Non-pigmented ciliary epithelial cell (primary cell): ENCODE results near the gene RASSF3.
"Not testable (repeated sequence)": the region's sequence is repeated elsewhere in the genome, so short reads cannot be mapped to it uniquely, and the experiment has no call there.

ENCODE experiments used
- DNase-seq: peaks from one replicate; pipeline ENCODE4 v3.0.0-alpha.2; 2010; ENCODE audit warnings: low read depth

RASSF3 gene

DNA sequence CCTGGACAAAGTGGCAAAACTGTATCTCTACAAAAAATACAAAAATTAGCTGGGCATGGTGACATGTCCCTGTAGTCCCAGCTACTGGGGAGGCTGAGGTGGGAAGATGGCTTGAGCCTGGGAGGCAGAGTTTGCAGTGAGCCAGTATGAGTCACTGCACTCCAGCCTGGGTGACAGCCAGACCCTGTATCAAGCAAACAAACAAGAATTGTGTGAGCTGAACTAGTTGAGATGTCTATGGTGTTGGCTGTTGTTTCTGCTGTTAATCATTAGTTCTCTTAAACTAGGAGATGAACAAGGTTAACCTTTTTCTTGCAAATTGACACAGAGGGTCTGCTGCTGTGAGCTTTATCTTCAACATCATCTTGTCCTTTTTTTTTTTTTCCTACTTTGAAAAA, 23.6 kb downstream of the RASSF3 start:
- no peak for DNase-seq

DNA sequence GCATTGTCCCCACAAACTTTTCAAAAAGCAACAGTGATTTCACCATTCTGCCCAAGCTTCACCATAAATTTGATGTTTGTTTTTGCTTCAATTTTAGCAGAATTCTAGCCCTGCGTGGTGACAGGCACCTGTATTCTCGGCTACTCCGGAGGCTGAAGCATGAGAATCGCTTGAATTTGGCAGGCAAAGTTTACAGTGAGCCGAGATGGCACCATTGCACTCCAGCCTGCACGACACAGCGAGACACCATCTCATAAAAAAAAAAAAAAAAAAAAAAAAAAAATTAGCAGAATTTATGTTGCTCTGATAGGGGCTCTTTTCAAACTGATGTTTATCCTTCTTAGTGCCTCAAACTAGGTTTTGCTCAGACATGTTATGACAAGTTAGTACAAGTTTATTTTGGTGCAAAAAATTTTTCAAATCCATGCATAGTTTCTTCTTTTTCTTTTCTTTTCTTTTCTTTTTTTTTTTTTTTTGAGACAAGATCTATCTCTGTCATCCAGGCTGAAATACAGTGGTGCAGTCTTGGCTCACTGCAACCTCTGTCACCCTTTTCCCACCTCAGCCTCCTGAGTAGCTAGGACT, 24.3 kb downstream of the RASSF3 start:
- no peak for DNase-seq

DNA sequence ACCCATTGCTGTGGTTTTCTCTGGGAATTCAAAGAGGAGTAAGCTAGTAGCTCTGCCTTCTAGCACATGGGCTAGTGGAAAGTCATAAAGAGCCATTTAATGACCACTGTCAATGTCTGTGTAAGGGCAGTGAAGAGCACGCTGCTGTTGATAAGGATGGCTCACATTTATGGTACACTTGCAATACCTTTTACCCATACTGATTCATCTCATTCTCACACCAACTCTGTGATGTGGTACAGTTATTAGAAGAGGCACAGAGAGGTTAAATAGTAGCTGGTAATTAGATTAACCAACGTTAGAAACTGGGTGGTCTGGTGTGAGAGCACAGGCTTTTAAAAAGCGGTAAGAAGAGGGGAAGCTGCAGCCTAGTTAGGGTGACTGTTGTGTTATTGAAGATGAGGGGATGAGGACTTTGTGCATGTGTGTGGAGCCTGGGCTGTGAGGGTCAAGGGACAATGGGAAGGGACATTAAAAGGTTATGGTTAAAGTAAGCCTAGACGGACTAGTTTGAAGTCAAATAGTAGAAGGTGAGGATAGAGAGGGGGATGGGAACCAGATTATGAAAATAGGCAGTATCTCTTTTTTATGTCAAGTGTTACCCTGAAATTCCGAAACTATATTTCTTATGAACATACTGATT, 25.2 kb downstream of the RASSF3 start:
- DNase-seq: no peak

DNA sequence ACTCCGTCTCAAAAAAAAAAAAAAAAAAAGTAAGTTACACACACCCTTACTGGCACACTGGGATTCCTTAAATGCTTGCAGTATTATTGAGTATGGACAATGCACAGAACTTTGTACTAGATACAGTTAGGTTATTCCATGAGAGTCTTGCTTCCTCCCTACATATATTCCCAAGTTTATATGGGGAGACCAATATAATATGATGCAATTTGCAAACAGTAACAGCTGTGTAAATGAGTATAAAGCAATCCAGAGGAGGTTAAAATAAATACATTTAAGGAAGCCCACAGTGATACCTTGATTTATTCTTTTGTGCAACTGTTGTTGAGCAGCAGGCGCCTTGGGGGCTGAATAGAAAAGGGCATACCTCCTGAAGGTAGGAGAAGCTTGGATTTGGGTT, 26.6 kb downstream of the RASSF3 start:
- no peak for DNase-seq

DNA sequence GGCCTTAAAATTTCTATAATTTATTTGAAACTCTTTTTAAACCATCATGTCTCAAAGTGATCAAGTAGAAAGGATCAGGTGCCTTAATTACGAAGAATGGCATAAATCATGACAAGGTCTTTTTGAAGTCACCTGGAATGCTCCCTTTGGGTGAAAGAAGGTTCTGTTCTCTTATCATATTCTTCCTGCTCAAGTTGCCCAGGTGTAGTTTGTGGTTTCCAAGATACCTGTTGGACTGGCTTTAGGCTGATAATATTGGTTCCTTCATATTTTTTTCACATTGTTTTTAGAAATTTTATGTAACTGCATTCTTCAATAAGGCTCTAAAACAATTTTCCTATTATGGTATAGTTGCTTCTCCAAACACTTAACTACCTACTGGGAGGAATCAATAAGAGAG, 29.2 kb downstream of the RASSF3 start:
- DNase-seq: no peak

DNA sequence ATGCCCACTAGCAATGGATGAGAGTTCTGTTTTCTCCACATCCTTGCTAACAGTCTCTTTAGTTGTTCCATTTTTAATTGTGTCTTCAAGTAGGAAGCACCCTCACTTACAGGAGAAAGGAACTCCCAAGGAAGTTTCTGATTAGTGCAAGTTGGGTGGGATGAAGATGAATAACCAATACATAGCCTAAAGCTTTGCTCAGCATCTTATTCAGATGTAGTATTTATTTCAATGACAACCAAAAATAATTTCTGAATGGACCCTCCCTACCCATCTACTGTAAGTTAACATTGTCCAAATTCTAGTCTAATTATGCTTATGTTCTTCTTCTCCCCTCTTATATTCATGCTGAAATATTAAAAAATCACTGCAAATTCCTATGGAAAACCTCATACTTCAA, 36.0 kb downstream of the RASSF3 start:
- no peak for DNase-seq

DNA sequence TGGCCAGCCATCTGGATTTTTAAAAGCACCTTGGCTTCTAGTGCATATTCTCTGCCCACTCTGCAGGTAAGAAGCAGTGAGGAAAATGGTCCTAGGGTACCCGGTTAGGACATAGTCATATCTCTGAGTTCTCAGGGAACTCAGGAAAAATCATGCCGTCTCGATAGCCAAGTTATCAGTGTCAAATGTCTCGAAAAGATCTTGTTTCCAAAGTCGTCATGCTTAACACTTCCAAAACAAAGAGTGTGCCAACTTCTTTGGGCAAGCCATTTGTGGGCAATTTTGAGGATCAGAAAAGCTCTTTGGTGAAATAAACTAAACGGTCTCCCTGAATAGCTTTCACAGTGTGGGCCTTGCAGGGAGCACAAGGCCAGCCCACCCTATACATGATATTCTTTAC, 39.2 kb downstream of the RASSF3 start:
- DNase-seq: no peak

DNA sequence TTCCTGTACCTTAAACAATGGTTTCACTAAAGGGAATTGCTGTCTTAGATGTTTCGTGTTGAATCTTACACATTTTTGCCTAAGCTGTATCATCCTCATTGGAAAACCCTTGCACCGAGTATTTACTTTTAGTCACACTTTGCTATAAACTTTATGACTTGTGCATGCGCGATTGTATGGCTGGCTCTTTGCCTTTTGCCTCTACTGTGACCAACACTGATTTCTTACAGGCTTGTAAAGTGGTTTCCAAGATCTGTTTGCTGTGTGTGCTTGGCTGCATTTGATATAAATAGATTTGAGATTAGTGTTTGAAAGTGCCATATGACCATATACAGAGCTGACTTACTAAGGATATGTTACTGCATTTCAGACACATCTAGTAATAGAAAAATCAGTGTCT, 40.5 kb downstream of the RASSF3 start:
- no peak for DNase-seq

DNA sequence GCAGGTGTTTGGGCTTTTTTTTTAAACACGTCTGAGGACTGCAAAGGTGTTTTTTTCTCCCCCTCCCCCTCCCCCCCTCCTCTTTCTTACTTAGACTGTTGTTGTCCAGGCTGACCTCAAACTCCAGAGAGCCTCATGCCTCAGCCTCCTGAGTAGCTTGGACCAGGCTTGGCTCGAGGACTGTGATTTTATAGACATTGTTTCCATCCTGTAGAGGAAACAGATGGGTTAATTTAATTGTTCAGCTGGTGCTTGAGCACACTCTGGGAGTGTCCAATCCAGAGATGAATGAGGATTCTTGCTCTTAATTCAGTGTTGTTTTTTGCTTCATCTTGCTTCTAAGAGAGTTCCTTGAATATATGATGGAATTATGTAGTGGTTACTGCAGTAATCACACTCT, 42.1 kb downstream of the RASSF3 start:
- DNase-seq: no peak

DNA sequence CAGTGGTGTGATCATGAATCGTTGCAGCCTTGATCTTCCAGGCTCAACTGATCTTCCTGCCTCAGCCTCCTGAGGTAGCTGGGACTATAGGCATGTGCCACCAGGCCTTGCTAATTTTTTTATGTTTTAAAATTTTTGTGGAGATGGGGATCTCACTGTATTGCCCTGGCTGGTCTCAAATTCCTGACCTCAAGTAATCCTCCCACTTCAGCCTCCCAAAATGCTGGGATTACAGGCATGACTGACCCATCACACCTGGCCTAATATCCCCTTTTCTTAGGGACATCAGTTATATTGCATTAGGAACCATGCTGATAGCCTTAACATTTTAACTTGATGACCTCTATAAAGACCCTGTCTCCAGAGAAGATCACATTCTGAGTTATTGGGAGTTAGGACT, 42.8 kb downstream of the RASSF3 start:
- DNase-seq: no peak

DNA sequence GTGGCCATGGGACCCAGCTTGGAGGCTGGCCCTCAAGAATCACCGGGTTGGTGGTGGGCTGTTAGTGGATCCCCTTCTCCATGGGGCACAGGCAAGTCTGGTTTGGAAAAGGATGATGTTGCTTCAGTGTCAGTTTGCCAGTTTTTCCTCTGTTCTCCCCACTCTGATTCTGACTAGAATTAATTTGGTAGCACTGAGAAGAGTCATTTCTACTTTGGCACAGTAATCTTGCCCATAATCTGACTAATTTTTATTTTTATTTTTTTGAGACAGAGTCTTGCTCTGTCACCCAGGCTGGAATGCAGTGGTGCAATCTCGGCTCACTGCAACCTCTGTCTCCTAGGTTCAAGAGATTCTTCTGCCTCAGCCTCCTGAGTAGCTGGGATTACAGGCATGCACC, 43.6 kb downstream of the RASSF3 start:
- DNase-seq: not testable (repeated sequence)

DNA sequence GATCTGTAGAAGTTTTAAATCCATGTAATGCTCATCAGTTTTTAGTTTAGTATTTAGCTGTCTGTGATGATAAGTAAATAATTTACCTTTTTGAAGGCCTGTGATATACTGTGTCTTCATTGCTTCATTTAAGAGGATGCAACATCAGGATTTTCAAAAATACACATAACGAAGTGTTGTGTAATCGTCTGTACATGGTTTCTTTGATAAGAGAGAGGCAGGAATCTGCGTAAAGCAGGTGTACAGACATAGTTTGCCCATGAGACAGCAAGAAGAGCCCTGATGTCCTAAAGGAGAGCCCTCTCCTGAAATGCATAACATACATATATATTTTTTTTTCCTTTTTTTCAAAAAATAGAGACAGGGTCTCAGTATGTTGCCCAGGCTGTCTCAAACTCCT, 44.8 kb downstream of the RASSF3 start:
- no peak for DNase-seq

DNA sequence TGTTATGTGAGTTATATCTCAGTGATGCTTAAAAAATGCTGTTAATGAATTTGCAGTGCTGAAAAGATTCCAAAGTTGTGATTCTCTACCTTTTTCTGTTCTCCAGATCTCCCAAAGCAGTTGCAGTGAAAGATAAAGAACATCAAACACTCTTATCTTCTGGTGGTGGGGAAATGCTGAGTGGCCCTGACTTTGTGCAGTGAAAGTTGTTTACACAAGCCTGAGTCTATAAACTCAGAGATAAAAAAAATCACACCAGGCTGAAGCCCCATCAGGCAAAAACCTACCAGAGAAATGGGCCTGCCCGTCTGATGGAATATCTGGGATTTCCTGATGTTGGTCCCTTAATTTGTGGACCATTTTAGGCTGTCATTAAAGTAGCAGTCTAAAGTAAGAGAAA, 46.1 kb downstream of the RASSF3 start:
- DNase-seq: no peak

DNA sequence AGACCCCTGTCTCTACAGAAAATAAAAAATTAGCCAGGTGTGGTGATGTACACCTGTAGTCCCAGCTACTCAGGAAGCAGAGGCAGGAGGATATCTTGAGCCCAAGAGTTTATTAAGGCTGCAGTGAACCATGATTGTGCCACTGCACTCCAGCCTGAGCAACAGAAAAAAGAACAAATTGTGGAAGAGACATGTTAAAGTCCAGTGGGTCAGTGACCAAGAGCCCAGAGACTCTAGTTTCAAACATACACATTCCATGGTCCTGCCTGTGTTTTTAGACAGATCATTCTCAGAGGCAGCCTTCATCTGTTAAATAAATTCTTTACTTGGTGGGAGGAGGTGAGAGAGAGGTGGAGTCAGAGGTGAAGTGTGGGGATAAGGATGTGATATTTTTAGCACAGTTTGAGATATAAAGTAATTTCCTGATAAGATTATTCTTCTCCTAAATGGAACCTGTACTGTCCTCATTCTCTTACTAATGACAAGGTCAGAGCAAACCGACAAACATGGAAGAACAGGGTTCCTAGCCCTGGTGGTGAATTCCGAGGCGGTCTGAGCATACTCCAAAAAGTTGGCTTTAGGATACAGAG, 48.7 kb downstream of the RASSF3 start:
- no peak for DNase-seq

DNA sequence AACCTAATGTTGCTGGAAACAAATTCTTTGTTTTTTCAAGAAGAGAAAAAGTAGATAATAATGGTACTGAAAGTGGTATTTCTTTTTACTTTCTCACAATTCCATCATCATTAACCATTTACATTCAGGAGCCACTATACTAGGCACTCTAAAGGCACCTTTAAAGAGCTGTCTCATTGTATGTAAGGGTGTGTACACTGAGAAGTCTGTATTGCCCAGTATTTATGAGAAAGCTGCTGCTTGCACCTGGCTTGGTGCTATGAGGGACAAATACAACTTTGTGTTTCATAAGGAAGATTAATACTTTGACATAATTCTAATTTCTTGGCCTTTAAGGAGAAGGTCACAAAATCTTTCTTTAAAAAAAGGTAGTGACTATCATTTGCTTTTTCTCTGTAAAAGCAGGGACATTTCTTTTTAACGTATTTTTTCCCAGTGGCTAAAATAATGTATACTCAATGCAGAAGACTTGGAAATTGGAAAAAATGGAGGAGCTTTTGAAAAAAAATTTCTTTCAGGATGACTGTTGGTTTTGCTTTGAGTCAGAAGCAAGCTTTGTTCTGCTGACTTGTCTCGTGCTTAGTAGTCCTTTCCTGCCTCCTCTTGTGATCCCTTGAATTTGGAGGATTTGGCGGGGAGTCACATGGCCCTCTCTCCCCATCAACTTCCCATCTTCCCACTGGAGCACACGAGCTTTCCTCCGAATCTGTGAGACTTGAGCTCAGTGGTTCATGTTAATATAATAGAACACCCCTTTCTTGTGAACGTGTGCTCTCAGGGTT, 50.1 kb downstream of the RASSF3 start:
- DNase-seq: no peak

DNA sequence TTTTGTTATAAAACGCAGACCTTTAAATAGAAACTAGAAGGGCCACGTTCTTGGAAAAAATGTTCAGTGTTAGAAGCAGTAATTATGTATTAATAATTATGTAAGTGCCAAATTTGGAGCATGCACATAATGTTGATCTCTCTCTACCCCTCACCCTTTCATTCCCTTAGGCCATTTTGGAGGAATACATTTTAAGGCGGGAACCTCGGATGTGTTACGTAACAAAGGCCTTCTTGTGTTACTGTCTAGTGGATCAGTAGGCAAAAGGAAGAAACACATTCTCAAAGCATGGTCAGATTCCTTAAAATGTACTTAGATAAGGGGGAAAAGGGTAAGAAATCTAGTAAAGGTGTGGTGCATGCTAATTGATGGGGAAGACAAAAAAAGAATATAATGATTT, 52.7 kb downstream of the RASSF3 start:
- no peak for DNase-seq

DNA sequence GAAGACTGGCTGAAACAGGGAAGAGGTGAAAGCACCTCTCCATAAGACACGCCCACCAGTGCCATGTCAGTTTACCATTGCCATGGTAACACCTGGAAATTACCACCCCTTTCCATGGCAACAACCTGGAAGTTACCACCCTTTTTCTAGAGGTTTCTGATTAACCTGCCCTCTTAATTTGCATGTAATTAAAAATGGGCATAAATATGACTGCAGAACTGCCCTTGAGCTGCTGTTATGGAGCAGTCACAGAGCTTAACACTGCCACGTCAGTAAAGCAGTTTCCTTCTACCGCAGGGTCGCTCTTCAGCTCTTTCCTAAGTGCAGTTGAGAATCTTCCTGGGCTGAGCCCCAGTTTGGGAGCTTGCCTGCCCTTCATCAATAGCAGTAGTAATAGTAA, 55.2 kb downstream of the RASSF3 start:
- no peak for DNase-seq

DNA sequence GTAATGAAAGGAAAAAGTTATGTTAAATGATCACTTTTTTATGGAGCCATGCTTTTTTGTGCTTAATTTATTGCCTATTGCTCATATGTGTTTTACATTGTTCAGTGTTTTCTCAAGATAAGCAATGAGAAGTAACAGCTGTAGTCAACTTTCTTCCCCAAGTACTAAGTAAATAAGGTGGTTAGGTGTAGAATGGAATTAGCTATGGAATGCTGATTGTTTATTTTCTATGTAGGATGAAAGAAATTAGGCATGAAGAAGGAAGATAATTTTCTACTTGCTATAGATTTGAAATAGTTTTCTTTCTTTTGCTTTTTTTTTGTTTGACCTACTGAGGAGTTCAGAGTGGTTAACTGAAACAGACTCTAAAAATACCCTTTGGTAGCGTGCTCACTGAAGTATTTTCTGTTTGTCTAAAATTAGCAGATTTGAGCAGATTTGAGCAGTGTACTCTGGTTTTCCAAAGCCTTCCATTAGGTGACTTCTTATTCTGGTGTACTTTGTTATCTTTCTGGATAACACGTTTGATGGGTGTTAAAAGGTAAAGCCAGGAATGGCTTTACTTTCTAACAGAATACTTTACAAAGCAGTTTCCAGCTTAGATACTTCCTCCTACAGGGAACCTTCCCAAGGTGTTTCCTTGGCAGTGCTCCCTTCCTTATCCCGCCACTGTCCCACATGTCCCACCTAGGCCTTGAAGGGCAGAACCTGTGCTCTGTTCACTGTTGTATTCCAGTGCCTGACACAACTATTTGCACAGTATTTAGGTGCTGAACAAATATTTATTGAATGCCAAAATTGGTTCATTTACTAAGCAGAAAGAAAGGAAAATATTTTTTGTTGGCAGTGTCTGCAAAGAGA, 56.0 kb downstream of the RASSF3 start:
- DNase-seq: no peak

DNA sequence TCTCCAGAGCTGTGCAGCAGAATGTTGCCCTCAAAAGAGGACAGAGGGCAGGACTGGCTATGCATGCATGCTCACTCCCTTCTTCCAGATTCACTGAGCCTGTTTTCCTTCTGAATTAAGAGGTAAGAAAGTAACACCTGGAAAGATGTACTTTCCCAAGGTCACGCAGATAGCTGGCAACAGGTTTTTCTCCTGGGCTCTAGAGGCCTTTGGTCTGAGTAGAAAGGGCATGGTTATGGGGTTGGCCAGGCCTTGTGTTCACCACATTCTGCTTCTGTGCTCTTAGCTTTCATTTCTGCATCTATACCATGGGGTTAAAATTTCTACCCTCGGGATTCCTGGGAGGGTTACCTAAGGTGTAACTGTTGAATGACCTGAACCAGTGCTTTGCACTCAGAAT, 57.5 kb downstream of the RASSF3 start:
- DNase-seq: no peak

DNA sequence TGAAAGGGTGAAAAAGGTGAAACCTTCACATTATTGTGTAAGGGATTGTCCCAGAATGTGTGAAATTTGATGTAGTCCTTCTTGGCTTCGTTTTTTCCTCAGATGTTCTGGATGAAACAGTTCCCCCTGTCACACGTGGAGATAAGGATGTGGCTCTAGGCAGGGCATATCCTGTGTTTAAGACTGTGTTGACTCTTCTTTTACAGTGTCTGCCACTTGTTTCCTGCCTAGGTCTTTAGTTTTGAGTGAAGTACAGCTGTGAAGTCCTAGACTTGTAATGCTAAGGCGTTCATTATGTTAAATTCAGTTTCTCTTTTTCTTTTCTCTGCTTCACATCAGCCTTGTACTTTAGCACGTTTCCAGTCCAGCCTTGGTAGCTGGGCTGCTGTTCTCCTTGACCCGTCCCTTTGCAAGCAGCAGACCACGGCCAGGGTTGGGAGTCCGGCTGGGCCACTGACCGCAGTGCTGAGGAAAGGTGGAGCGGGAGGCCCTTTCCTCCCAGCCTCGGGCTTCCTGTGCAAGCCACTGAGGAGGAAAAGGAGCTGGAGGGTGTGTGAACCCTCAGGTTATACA, 59.1 kb downstream of the RASSF3 start:
- no peak for DNase-seq

DNA sequence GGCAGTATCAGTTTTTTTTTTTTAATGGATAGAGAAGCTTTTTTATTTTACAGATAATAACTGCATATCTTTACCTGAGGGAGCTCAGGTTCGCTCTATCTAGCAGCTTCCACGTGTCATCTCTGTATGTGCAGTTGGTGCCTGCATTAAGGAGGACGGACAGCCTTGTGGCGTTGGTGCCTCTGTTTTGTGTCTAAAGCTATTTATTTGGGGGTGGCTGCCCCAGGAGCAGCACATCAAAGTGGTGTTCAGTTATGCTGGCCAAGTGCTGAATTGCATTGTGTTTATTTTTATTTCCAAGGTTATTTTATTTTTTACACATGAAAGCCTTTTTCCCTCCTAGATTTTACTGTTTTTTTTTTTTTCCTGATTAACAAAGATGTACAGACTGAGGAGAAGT, 59.7 kb downstream of the RASSF3 start:
- DNase-seq: no peak
